ENCODE data around the gene ZNF654.

Gene ZNF654

DNA sequence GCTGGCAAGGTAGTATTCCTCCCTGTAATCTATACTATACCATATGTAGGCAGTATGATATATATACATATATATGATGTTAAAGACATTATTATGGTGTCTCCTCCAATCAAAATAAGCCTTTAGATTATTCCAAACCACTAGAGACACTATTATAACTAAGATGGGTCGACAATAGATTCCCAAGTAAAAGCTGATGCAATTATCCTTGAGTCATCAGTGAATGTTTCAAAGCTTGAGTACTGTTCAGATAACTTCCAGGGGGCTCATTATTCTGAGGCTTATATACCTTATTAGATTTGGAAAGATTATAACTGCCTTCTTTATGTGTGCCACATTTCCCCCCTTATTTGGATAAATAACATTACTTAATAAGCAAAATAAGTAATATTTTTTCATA, 78.8 kb downstream of the ZNF654 start:
- Histone ChIP-seq H3K4me2 (no peak overlapping the region), H3K79me2 (ENCODE audit: insufficient read depth, low read depth) (no peaks in the 10 kb centered on the region), H2AFZ (ENCODE audit: low read depth) (no peak overlapping the region), H3K27ac (no peak overlapping the region), H4K20me1 (ENCODE audit: insufficient read depth) (no peaks in the 10 kb centered on the region), H3K9ac (no peak overlapping the region), H3K4me3 (IDR thresholded peaks at IDR 0.05; ENCODE audit: insufficient read depth, low read depth, low read length) (no peak overlapping the region), H3K27me3 (ENCODE audit: insufficient read depth, low read depth) (no peaks in the 10 kb centered on the region), H3K4me1 (ENCODE audit: low read depth, poor library complexity, severe bottlenecking) (peaks cover 17% of the 10 kb centered on the region), H3K36me3 (ENCODE audit: insufficient read depth) (no peaks in the 10 kb centered on the region)
- TF ChIP-seq, protein P1, sequence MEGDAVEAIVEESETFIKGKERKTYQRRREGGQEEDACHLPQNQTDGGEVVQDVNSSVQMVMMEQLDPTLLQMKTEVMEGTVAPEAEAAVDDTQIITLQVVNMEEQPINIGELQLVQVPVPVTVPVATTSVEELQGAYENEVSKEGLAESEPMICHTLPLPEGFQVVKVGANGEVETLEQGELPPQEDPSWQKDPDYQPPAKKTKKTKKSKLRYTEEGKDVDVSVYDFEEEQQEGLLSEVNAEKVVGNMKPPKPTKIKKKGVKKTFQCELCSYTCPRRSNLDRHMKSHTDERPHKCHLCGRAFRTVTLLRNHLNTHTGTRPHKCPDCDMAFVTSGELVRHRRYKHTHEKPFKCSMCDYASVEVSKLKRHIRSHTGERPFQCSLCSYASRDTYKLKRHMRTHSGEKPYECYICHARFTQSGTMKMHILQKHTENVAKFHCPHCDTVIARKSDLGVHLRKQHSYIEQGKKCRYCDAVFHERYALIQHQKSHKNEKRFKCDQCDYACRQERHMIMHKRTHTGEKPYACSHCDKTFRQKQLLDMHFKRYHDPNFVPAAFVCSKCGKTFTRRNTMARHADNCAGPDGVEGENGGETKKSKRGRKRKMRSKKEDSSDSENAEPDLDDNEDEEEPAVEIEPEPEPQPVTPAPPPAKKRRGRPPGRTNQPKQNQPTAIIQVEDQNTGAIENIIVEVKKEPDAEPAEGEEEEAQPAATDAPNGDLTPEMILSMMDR (conservative IDR thresholded peaks at IDR 0.05; ENCODE audit: low read depth, low read length), result no peak

DNA sequence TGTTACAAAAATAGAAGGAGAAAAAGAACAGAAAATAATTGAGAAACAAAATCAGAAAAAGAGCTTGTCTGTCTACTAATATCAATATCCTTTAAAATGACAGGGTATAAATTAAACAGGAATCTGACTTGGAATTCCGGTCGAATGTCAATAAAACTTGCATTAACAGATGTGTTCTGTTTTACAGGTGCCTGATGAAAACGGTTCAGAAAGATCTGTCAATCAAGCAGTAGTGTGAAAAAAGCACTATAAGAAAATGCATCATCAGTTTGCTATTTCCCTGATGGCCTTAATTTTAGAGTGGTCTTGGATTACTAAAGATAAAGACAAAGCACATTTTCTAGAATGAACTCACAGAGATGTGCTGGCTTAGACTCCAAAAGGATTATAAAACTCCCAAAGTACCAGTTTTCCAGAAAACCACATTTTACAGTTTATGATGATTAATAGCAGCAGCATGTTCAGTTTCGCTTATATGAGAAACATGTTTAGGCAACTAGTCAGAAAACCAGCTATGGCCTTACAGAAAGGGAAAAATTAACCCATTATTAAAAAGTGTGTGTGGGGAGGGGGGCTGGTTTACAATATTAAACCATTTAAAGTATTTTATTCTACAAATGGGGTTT, 82.5 kb downstream of the ZNF654 start:
- TF ChIP-seq, protein P1 (conservative IDR thresholded peaks at IDR 0.05; ENCODE audit: low read depth, low read length), result no peak
- Histone ChIP-seq H3K27ac (no peak overlapping the region), H3K79me2 (ENCODE audit: insufficient read depth, low read depth) (no peaks in the 10 kb centered on the region), H3K4me2 (no peak overlapping the region), H3K36me3 (ENCODE audit: insufficient read depth) (no peaks in the 10 kb centered on the region), H3K27me3 (ENCODE audit: insufficient read depth, low read depth) (no peaks in the 10 kb centered on the region), H3K9ac (no peak overlapping the region), H4K20me1 (ENCODE audit: insufficient read depth) (no peaks in the 10 kb centered on the region), H2AFZ (ENCODE audit: low read depth) (no peak overlapping the region), H3K4me1 (ENCODE audit: low read depth, poor library complexity, severe bottlenecking) (peaks cover 10% of the 10 kb centered on the region), H3K4me3 (IDR thresholded peaks at IDR 0.05; ENCODE audit: insufficient read depth, low read depth, low read length) (no peak overlapping the region)

DNA sequence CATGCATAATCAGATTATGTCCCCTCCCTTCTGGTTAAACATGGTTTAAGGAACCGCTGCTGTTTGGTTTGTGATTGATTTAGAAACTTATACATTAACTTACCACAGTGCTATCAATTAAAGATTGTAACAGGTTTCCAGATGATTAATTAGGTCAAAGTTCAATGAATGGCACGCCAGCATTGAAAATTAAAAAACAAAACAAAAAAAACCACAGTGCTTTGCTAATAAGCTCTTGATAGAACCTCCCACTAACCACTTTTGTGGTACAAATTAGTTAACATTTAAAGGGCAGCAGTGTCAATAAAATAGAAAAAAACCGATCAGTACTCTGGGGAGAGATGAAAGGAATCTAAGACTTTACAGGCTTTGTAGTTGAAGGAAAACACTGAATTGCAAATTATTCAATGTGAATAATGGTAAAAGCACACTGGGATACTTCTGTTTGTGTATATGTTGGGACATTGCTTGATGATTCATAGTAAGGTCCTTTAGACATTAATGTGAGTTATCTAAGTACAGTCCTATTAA, 83.1 kb downstream of the ZNF654 start:
- Histone ChIP-seq H3K79me2 (ENCODE audit: insufficient read depth, low read depth) (no peaks in the 10 kb centered on the region), H3K27ac (no peak overlapping the region), H3K36me3 (ENCODE audit: insufficient read depth) (no peaks in the 10 kb centered on the region), H3K4me3 (IDR thresholded peaks at IDR 0.05; ENCODE audit: insufficient read depth, low read depth, low read length) (no peak overlapping the region), H4K20me1 (ENCODE audit: insufficient read depth) (no peaks in the 10 kb centered on the region), H3K4me2 (no peak overlapping the region), H3K27me3 (ENCODE audit: insufficient read depth, low read depth) (no peaks in the 10 kb centered on the region), H2AFZ (ENCODE audit: low read depth) (no peak overlapping the region), H3K4me1 (ENCODE audit: low read depth, poor library complexity, severe bottlenecking) (peaks cover 10% of the 10 kb centered on the region), H3K9ac (no peak overlapping the region)
- TF ChIP-seq, protein P1 (conservative IDR thresholded peaks at IDR 0.05; ENCODE audit: low read depth, low read length), result no peak

DNA sequence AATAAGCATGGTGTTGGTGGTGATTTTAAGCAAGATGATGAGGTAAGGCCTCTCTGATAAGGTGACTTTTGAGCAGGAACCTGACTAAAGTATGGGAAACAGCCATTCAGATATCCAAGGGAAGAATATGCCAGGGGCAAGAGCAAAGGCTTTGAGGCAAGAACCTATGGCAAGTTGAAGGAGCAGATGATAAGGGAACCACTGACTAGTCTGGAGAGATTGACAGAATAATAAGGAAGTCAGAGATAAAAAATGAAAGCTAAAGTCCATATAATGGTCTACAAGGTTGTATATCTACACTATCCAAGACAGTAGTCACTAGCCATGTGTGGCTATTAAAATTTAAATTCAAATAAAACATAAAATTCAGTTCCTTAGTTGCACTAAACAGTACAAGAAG, 88.2 kb downstream of the ZNF654 start:
- Histone ChIP-seq H3K79me2 (ENCODE audit: insufficient read depth, low read depth) (peaks cover 20% of the 10 kb centered on the region), H3K27me3 (ENCODE audit: insufficient read depth, low read depth) (no peaks in the 10 kb centered on the region), H4K20me1 (ENCODE audit: insufficient read depth) (no peaks in the 10 kb centered on the region), H3K27ac (no peak overlapping the region), H3K36me3 (ENCODE audit: insufficient read depth) (no peaks in the 10 kb centered on the region), H3K4me2 (no peak overlapping the region), H3K9ac (no peak overlapping the region), H3K4me3 (IDR thresholded peaks at IDR 0.05; ENCODE audit: insufficient read depth, low read depth, low read length) (no peak overlapping the region), H3K4me1 (ENCODE audit: low read depth, poor library complexity, severe bottlenecking) (peaks cover 25% of the 10 kb centered on the region), H2AFZ (ENCODE audit: low read depth) (no peak overlapping the region)
- TF ChIP-seq, protein P1 (conservative IDR thresholded peaks at IDR 0.05; ENCODE audit: low read depth, low read length), result no peak
